PFSK-1 (cell line): ENCODE measurements around the gene MAP2.

ENCODE experiments used
- POLR2AphosphoS5 ChIP-seq: IDR thresholded peaks from 2 replicates; pipeline ENCODE4 v1.6.1; 2012; ENCODE audit warnings: low read depth, mild to moderate bottlenecking, control low read depth, low read length, moderate library complexity
- REST ChIP-seq, 2 experiments: IDR thresholded peaks; 2 replicates each; pipeline versions ENCODE4 v1.6.1 to v1.8.0; 2011 to 2012; ENCODE audit warnings: low read depth in 2 of 2, low read length in 2 of 2, control low read depth in 1 of 2, inconsistent platforms in 1 of 2, mild to moderate bottlenecking in 1 of 2, moderate library complexity in 1 of 2; ENCODE audit not compliant: insufficient read depth in 1 of 2
- TAF1 ChIP-seq: IDR thresholded peaks from 2 replicates; pipeline ENCODE4 v1.6.1; 2012; ENCODE audit warnings: low read length, control low read depth, borderline replicate concordance; ENCODE audit not compliant: insufficient read depth

- no peak for TF ChIP-seq REST (IDR thresholded peaks at IDR 0.05; ENCODE audit: insufficient read depth in 1 of 2, low read depth in 2 of 2, low read length in 2 of 2)
- TF ChIP-seq POLR2AphosphoS5 = no peak
- no peak for TF ChIP-seq TAF1
These were observed 337.7 kb downstream of the MAP2 start for GRCh38 chr2:209761566-209761965.
